PC-9 (cell line): ENCODE data around the gene DNAL4.

Source experiments
- EZH2 ChIP-seq: fragments of 200-600 bp; sonication (generic); IDR thresholded peaks from 2 replicates; pipeline ENCODE4 v1.8.0; 2017; ENCODE audit warnings: antibody characterized with exemption, low read depth
- TF ChIP-seq, protein P1 (sequence below): fragments of 200-600 bp; sonication (generic); conservative IDR thresholded peaks from 2 replicates; pipeline ENCODE4 v1.6.1; 2017; ENCODE audit warnings: mixed run types, antibody characterized with exemption, mild to moderate bottlenecking, moderate library complexity

DNA sequence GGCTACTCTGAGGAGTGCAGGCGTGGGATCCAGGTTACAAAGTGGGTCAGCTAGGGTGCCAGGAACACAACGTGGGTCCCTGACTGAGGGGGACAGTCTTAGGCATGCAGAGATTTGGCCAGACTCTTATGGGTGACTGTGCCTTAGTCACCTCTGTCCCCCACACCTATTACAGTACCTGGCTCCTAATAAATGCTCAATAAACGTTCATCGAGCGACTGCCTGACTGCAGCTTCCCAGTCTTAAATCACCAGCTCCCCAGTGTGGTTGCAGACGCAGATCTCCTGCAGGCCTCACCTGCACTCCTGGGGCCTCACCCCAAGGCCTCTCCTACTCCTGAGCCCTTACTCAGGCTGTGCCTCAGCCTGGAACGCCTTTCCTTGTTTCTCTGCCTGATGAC is 34.9 kb downstream of the DNAL4 start:
- TF ChIP-seq, protein P1, sequence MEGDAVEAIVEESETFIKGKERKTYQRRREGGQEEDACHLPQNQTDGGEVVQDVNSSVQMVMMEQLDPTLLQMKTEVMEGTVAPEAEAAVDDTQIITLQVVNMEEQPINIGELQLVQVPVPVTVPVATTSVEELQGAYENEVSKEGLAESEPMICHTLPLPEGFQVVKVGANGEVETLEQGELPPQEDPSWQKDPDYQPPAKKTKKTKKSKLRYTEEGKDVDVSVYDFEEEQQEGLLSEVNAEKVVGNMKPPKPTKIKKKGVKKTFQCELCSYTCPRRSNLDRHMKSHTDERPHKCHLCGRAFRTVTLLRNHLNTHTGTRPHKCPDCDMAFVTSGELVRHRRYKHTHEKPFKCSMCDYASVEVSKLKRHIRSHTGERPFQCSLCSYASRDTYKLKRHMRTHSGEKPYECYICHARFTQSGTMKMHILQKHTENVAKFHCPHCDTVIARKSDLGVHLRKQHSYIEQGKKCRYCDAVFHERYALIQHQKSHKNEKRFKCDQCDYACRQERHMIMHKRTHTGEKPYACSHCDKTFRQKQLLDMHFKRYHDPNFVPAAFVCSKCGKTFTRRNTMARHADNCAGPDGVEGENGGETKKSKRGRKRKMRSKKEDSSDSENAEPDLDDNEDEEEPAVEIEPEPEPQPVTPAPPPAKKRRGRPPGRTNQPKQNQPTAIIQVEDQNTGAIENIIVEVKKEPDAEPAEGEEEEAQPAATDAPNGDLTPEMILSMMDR, result no peak
- no peak for TF ChIP-seq EZH2
